ENCODE data around the gene TRIM71. TPM values are rescaled to one million over a fixed set of nuclear protein-coding genes. Genes with fewer than 3 reads are reported as not detected.

Gene TRIM71
- total and polyA plus RNA-seq, 12 donors: 0.03 to 0.25 (median 0.17) TPM; not detected in 8

DNA sequence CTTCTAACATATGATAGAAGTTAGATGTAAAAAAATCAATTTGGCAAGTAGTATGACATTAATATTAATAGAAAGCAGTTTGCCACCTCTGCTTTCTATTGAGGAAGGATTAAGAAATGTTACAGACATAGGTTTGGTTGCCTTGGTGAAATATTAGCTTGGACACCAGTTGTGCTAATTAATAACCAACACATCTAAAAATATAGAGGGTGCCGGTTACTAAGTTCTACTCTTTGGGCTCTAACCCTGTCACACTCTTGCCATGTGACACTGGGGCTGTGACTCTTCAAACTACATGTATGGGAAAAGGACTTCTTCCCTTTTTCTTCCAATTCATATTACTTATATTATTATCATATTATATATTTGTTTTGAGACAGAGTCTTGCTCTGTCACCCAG lies 64.4 kb downstream of the TRIM71 start:
- H3K27me3 ChIP-seq: no peaks in the 10 kb centered on the region
- DNase-seq: no peak
- H3K4me1 ChIP-seq (replicated peaks in 1 of 2): no peaks in the 10 kb centered on the region
- intact Hi-C loops (cut with DNase I): no loop called here
- H3K9me3 ChIP-seq (replicated peaks in 1 of 3): no peaks in the 10 kb centered on the region
- H3K27ac ChIP-seq: no peak overlapping the region
- WGBS, 4 donors: 61 to 90% (median 85%) methylated on average over 1 of the region's 1 CpG
- H3K36me3 ChIP-seq (replicated peaks in 1 of 2): no peaks in the 10 kb centered on the region
- no peak overlapping the region for H3K4me3 ChIP-seq
- TF ChIP-seq, protein P1, sequence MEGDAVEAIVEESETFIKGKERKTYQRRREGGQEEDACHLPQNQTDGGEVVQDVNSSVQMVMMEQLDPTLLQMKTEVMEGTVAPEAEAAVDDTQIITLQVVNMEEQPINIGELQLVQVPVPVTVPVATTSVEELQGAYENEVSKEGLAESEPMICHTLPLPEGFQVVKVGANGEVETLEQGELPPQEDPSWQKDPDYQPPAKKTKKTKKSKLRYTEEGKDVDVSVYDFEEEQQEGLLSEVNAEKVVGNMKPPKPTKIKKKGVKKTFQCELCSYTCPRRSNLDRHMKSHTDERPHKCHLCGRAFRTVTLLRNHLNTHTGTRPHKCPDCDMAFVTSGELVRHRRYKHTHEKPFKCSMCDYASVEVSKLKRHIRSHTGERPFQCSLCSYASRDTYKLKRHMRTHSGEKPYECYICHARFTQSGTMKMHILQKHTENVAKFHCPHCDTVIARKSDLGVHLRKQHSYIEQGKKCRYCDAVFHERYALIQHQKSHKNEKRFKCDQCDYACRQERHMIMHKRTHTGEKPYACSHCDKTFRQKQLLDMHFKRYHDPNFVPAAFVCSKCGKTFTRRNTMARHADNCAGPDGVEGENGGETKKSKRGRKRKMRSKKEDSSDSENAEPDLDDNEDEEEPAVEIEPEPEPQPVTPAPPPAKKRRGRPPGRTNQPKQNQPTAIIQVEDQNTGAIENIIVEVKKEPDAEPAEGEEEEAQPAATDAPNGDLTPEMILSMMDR (IDR thresholded peaks at IDR 0.05): no peak
- TF ChIP-seq POLR2A (IDR thresholded peaks at IDR 0.05): no peak

DNA sequence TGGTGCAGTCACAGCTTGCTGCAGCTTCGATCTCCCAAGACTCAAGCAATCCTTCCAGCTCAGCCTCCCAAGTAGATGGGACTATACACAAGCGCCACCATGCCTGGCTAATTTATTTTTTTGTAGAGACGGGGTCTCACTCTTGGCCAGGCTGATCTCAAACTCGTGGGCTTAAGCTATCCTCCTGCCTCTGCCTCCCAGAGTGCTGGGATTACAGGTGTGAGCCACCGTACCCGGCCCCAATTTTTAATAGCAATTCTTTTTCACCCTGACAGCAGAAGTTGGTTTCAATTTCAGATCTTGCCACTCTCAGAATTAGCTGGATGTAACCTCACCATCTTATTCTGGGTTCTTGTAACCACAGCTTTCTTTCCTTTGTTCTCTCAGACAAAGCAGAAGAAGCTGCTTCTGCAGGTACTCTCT lies 64.8 kb downstream of the TRIM71 start:
- Histone ChIP-seq H3K27me3 (no peaks in the 10 kb centered on the region), H3K36me3 (replicated peaks in 1 of 2) (no peaks in the 10 kb centered on the region), H3K9me3 (replicated peaks in 1 of 3) (no peaks in the 10 kb centered on the region), H3K4me3 (no peak overlapping the region), H3K27ac (no peak overlapping the region), H3K4me1 (replicated peaks in 1 of 2) (no peaks in the 10 kb centered on the region)
- WGBS, 4 donors: 70 to 78% (median 73%) methylated on average over 5 to 6 of the region's 6 CpGs
- TF ChIP-seq POLR2A (IDR thresholded peaks at IDR 0.05): no peak
- TF ChIP-seq, protein P1 (IDR thresholded peaks at IDR 0.05): no peak
- intact Hi-C loops (cut with DNase I): no loop called here
- DNase-seq: no peak

DNA sequence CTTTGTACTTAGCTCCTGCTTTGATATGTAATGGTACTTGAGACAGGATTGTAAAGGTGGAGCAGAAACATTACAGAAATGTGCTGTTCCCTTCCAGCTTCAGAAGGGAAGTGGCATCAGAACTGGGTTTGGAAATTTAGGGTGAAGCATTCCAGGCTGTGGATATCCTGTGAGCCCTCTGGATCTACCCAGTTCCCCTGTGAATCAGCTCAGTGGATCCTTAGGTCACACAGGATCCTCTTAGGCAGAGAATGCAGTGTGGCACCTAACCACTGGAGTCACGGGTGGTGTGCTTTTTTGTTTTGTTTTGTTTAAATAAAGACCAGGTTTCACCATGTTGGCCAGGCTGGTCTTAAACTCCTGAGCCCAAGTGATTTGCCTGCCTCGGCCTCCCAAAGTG lies 66.0 kb downstream of the TRIM71 start:
- Histone ChIP-seq H3K27me3 (no peaks in the 10 kb centered on the region), H3K4me1 (replicated peaks in 1 of 2) (no peaks in the 10 kb centered on the region), H3K4me3 (no peak overlapping the region), H3K36me3 (replicated peaks in 1 of 2) (no peaks in the 10 kb centered on the region), H3K9me3 (replicated peaks in 1 of 3) (no peaks in the 10 kb centered on the region), H3K27ac (no peak overlapping the region)
- 92 to 100% (median 94%) methylated on average over 1 to 2 of the region's 2 CpGs for WGBS, 4 donors
- DNase-seq: no peak
- TF ChIP-seq, protein P1 (IDR thresholded peaks at IDR 0.05): no peak
- no peak for TF ChIP-seq POLR2A (IDR thresholded peaks at IDR 0.05)
- intact Hi-C loops (cut with DNase I): no loop called here

DNA sequence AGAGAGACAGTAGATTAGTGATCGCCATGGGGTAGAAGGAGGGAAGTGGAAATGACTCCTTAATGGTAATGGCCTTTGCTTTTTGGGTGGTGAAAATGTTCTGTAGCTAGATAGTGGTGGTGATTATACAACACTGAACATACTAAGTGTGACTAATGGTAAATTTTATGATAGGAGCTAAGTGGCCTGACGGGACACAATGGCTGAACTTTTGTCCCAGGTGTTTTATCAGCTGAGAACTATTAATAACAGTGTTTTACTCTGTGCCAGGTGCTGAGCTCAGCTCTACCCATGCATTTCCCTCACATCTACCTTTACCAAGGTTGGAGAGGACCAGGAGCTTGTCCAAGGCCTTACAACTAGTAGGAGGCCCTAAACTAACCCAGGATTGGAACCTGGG lies 66.8 kb downstream of the TRIM71 start:
- Histone ChIP-seq H3K27ac (no peak overlapping the region), H3K36me3 (replicated peaks in 1 of 2) (no peaks in the 10 kb centered on the region), H3K27me3 (no peaks in the 10 kb centered on the region), H3K4me1 (replicated peaks in 1 of 2) (no peaks in the 10 kb centered on the region), H3K9me3 (replicated peaks in 1 of 3) (no peaks in the 10 kb centered on the region), H3K4me3 (no peak overlapping the region)
- no peak for DNase-seq
- intact Hi-C loops (cut with DNase I): no loop called here
- TF ChIP-seq, protein P1 (IDR thresholded peaks at IDR 0.05): no peak
- TF ChIP-seq POLR2A (IDR thresholded peaks at IDR 0.05): no peak
- WGBS, 4 donors: 79 to 95% (median 91%) methylated on average over 2 of the region's 2 CpGs
